Measurements from ENCODE around the gene SCG3. TPM values are rescaled to one million over a fixed set of nuclear protein-coding genes. Genes with fewer than 3 reads are reported as not detected.

Gene SCG3
- polyA plus RNA-seq, 1 of the 3 experiments (the other 2 are of a cell fraction): 0.16 TPM

- no peak overlapping the region for H2AFZ ChIP-seq (ENCODE audit: low read depth)
- H3K4me3 ChIP-seq (ENCODE audit: low read depth in 2 of 2, low read length in 1 of 2): no peak overlapping the region
- TF ChIP-seq MEF2A (IDR thresholded peaks at IDR 0.05; ENCODE audit: borderline replicate concordance, low read depth) (no peak), EP300 (IDR thresholded peaks at IDR 0.05; ENCODE audit: borderline replicate concordance in 1 of 2, low read depth in 1 of 2, low read length in 1 of 2) (no peak), EZH2phosphoT487 (IDR thresholded peaks at IDR 0.05; ENCODE audit: borderline replicate concordance, low read depth) (no peak), REST (IDR thresholded peaks at IDR 0.05; ENCODE audit: low read depth, low read length) (no peak), TCF12 (IDR thresholded peaks at IDR 0.05) (no peak), NFIC (IDR thresholded peaks at IDR 0.05; ENCODE audit: borderline replicate concordance) (no peak), FOXJ3 (CRISPR knock-in tag; IDR thresholded peaks at IDR 0.05) (no peak), PBX3 (IDR thresholded peaks at IDR 0.05) (no peak), USF2 (IDR thresholded peaks at IDR 0.05; ENCODE audit: borderline replicate concordance, low read depth, low read length) (no peak), RCOR1 (IDR thresholded peaks at IDR 0.05; ENCODE audit: low read length) (no peak), RAD21 (IDR thresholded peaks at IDR 0.05; ENCODE audit: low read length) (no peak), RFX5 (IDR thresholded peaks at IDR 0.05; ENCODE audit: low read length) (no peak)
- H3K4me2 ChIP-seq: no peak overlapping the region
- peaks cover 0 to 8% of the 10 kb centered on the region in 2 experiments; a peak in 2 of 4 replicates for H3K4me1 ChIP-seq (ENCODE audit: control insufficient read depth in 1 of 2, insufficient read depth in 2 of 2, low read depth in 1 of 2, low read length in 1 of 2)
- CTCF ChIA-PET: interaction anchor here (1.0 kb wide), 1 partner anchor 58 kb away, joined by 3 read pairs; no protein-coding TSS in a partner anchor
- H3K27ac ChIP-seq (ENCODE audit: low read depth in 2 of 2, low read length in 1 of 2): no peak overlapping the region
- 63% methylated on average over 5 of the region's 5 CpGs for WGBS (ENCODE audit: low lambda C conversion rate)
- no peaks in the 10 kb centered on the region for H3K9me3 ChIP-seq
- no peaks in the 10 kb centered on the region for H3K9me2 ChIP-seq
- DNase-seq: no peak
- H3K9ac ChIP-seq: no peak overlapping the region
- POLR2A ChIA-PET: interaction anchor here (1.2 kb wide), 1 partner anchor 19 kb away, joined by 3 read pairs; no protein-coding TSS in a partner anchor
- peaks cover 0 to 2% of the 10 kb centered on the region in 2 experiments for H3K36me3 ChIP-seq (replicated peaks in 1 of 2; ENCODE audit: control insufficient read depth in 1 of 2, insufficient read depth in 2 of 2, low read length in 1 of 2)
- H3K79me2 ChIP-seq (ENCODE audit: insufficient read depth): no peaks in the 10 kb centered on the region
- H4K20me1 ChIP-seq (ENCODE audit: insufficient read depth): no peaks in the 10 kb centered on the region
- H3K27me3 ChIP-seq (ENCODE audit: insufficient read depth): no peaks in the 10 kb centered on the region
- no peaks in the 10 kb centered on the region for H3F3A ChIP-seq (replicated peaks; ENCODE audit: insufficient read depth)
Observed at GRCh38 chr15:51708013-51708412, 26.7 kb downstream of the SCG3 start.
